ENCODE data around the gene ST6GAL1. TPM values are rescaled to one million over a fixed set of nuclear protein-coding genes. Genes with fewer than 3 reads are reported as not detected.

The ST6GAL1 gene
- total RNA-seq, 1 experiment from 2014 or later = 15.6 TPM

GRCh38 chr3:187107989-187108388 lies 177.7 kb downstream of the ST6GAL1 start:
- Histone ChIP-seq H3K36me3 (ENCODE audit: control insufficient read depth in 1 of 2, insufficient read depth in 2 of 2, low read length in 2 of 2) (no peaks in the 10 kb centered on the region), H2AFZ (ENCODE audit: low read depth, low read length, poor library complexity, severe bottlenecking) (no peak overlapping the region), H3K4me3 (replicated peaks in 1 of 2; ENCODE audit: low read depth in 1 of 2, low read length in 2 of 2) (no peak overlapping the region), H3K4me2 (ENCODE audit: low read length) (no peak overlapping the region), H3K27ac (ENCODE audit: low read depth, low read length) (no peak overlapping the region), H3K27me3 (ENCODE audit: insufficient read depth, low read length) (0 out of 2 replicates have a peak, but pooled peaks cover 6% of the 10 kb centered on the region), H3K4me1 (ENCODE audit: control insufficient read depth in 1 of 2, insufficient read depth in 2 of 2, low read length in 2 of 2) (no peaks in the 10 kb centered on the region), H4K20me1 (ENCODE audit: insufficient read depth) (no peaks in the 10 kb centered on the region), H3K79me2 (ENCODE audit: insufficient read depth, low read length) (no peaks in the 10 kb centered on the region), H3K9ac (ENCODE audit: low read length) (no peak overlapping the region), H3K9me2 (ENCODE audit: insufficient read depth) (no peaks in the 10 kb centered on the region), H3K9me3 (ENCODE audit: control insufficient read depth in 1 of 2, insufficient read depth in 1 of 2, low read depth in 1 of 2, low read length in 2 of 2) (no peaks in the 10 kb centered on the region)
- BruUV-seq (replicated peaks) = no TSS peak
- POLR2A ChIA-PET = no interaction called here
- CTCF ChIA-PET = no interaction called here
- DNase-seq (ENCODE audit: low read depth, low spot score) (no peak), ATAC-seq (no peak)
- TF ChIP-seq JUND (IDR thresholded peaks at IDR 0.05) (no peak), CEBPB (IDR thresholded peaks at IDR 0.05; ENCODE audit: low read depth) (no peak), ZNF274 (IDR thresholded peaks at IDR 0.05; ENCODE audit: low read depth, low read length) (no peak), RAD21 (IDR thresholded peaks at IDR 0.05; ENCODE audit: low read depth) (no peak), POLR2A (IDR thresholded peaks at IDR 0.05; ENCODE audit: borderline replicate concordance, extremely low read depth, insufficient read depth, insufficient read length) (no peak), YY1 (IDR thresholded peaks at IDR 0.05; ENCODE audit: extremely low read depth, insufficient replicate concordance, low read depth, low read length) (no peak), SP1 (IDR thresholded peaks at IDR 0.05; ENCODE audit: low read depth) (no peak), ZFX (IDR thresholded peaks at IDR 0.05) (no peak), SIN3A (IDR thresholded peaks at IDR 0.05; ENCODE audit: low read depth) (no peak), ATF3 (IDR thresholded peaks at IDR 0.05) (no peak), SRF (IDR thresholded peaks at IDR 0.05; ENCODE audit: low read depth) (no peak), FOSL1 (IDR thresholded peaks at IDR 0.05; ENCODE audit: low read depth) (no peak), REST (IDR thresholded peaks at IDR 0.05; ENCODE audit: low read depth) (no peak), CBX3 (IDR thresholded peaks at IDR 0.05; ENCODE audit: low read depth) (no peak), TCF7L2 (IDR thresholded peaks at IDR 0.05; ENCODE audit: borderline replicate concordance, extremely low read depth, insufficient read depth, insufficient read length) (no peak)
- TF ChIP-seq, protein P1, sequence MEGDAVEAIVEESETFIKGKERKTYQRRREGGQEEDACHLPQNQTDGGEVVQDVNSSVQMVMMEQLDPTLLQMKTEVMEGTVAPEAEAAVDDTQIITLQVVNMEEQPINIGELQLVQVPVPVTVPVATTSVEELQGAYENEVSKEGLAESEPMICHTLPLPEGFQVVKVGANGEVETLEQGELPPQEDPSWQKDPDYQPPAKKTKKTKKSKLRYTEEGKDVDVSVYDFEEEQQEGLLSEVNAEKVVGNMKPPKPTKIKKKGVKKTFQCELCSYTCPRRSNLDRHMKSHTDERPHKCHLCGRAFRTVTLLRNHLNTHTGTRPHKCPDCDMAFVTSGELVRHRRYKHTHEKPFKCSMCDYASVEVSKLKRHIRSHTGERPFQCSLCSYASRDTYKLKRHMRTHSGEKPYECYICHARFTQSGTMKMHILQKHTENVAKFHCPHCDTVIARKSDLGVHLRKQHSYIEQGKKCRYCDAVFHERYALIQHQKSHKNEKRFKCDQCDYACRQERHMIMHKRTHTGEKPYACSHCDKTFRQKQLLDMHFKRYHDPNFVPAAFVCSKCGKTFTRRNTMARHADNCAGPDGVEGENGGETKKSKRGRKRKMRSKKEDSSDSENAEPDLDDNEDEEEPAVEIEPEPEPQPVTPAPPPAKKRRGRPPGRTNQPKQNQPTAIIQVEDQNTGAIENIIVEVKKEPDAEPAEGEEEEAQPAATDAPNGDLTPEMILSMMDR (IDR thresholded peaks at IDR 0.05 in 2 of 3, conservative IDR thresholded peaks at IDR 0.05 in 1 of 3; ENCODE audit: borderline replicate concordance in 1 of 3, insufficient read depth in 1 of 3, low read depth in 2 of 3, low read length in 2 of 3) = no peak
- intact Hi-C loops (cut with micrococcal nuclease) = no loop called here
- RAD21 ChIA-PET (ENCODE audit: low non-redundant PET in 1 of 2, low total read pairs in 2 of 2, uncharacterized antibody in 2 of 2, unreplicated experiment in 2 of 2) = no interaction called here

Measured in HCT116 (cell line).